DND-41 (cell line): ENCODE data around the gene SUMF1.

Experiments used
- ATAC-seq: fragments of 200-7000 bp; cut with Tn5 transposase; 3 replicates; pipeline ENCODE4 v1.9.1; 2021; ENCODE audit warnings: low read depth; ENCODE audit not compliant: insufficient read depth
- DNase-seq: peaks from one replicate; pipeline ENCODE4 v3.0.0-alpha.2; 2020
- H2AFZ ChIP-seq: 2 replicates; pipeline ENCODE4 v1.6.0; 2012; ENCODE audit warnings: low read depth, low read length
- H3K27ac ChIP-seq: 2 replicates; pipeline ENCODE4 v1.5.1; 2012; ENCODE audit warnings: low read length, inconsistent platforms
- H3K27me3 ChIP-seq: fragments of 200-600 bp; sonication (generic); 2 replicates; pipeline ENCODE4 v1.6.0; 2012; ENCODE audit warnings: low read length, mild to moderate bottlenecking, inconsistent platforms; ENCODE audit not compliant: insufficient read depth, poor library complexity
- H3K36me3 ChIP-seq: 2 replicates; pipeline ENCODE4 v1.5.1; 2012; ENCODE audit warnings: low read length, inconsistent platforms; ENCODE audit not compliant: insufficient read depth
- H3K4me1 ChIP-seq: 2 replicates; pipeline ENCODE4 v1.5.1; 2012; ENCODE audit warnings: mild to moderate bottlenecking, low read length; ENCODE audit not compliant: insufficient read depth
- H3K4me2 ChIP-seq: 2 replicates; pipeline ENCODE4 v1.6.0; 2012; ENCODE audit warnings: mild to moderate bottlenecking, moderate library complexity, low read length, inconsistent platforms; ENCODE audit not compliant: insufficient read depth
- H3K4me3 ChIP-seq, 2 experiments: fragments of 200-600 bp in 1 of 2; shearing (Covaris generic) in 1 of 2; 2 replicates each; pipeline ENCODE4 v1.5.1; 2012 to 2016; ENCODE audit warnings: inconsistent platforms in 2 of 2, low read length in 2 of 2, mild to moderate bottlenecking in 2 of 2, low read depth in 1 of 2, moderate library complexity in 1 of 2
- H3K79me2 ChIP-seq: 2 replicates; pipeline ENCODE4 v1.6.0; 2012; ENCODE audit warnings: low read length, inconsistent platforms; ENCODE audit not compliant: insufficient read depth
- H3K9ac ChIP-seq: 2 replicates; pipeline ENCODE4 v1.6.0; 2012; ENCODE audit warnings: low read depth, mild to moderate bottlenecking, inconsistent platforms, low read length, moderate library complexity
- H3K9me3 ChIP-seq: 2 replicates; pipeline ENCODE4 v1.5.1; 2012; ENCODE audit warnings: low read length, moderate library complexity, mild to moderate bottlenecking, inconsistent platforms; ENCODE audit not compliant: insufficient read depth, severe bottlenecking
- H4K20me1 ChIP-seq: 2 replicates; pipeline ENCODE4 v1.6.0; 2012; ENCODE audit warnings: low read length; ENCODE audit not compliant: insufficient read depth
- EZH2 ChIP-seq: IDR thresholded peaks from 3 replicates; pipeline ENCODE4 v1.6.1; 2012; ENCODE audit warnings: borderline replicate concordance, low read depth, mild to moderate bottlenecking, moderate library complexity, low read length, inconsistent platforms; ENCODE audit not compliant: severe bottlenecking
- TF ChIP-seq, protein P1 (sequence below): IDR thresholded peaks from 2 replicates; pipeline ENCODE4 v1.5.1; 2012; ENCODE audit warnings: borderline replicate concordance, low read length, moderate library complexity, mild to moderate bottlenecking; ENCODE audit not compliant: poor library complexity, severe bottlenecking; ENCODE audit errors: extremely low read depth

The SUMF1 gene

DNA sequence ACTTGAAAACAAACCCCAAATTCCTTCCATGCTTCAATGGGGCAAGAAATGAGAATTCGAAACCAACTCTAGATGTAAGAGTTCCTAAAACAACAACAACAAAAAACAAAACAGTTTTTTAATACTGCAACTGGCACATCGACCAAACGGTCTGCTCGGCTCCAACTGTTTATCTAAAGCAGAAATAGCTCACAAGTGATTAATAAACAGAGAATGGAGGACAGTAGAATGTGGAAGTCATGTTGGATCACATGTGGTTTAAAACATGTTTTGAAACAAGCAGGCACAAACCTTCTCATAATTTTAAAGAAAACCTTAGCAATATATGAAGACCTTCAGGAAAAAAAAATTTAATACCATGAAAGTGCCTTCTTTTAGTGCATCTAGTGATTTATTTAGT is 108.8 kb downstream of the SUMF1 start:
- H3K4me3 ChIP-seq, result no peak overlapping the region
- H3K27me3 ChIP-seq, result no peaks in the 10 kb centered on the region
- TF ChIP-seq EZH2, result no peak
- TF ChIP-seq, protein P1, sequence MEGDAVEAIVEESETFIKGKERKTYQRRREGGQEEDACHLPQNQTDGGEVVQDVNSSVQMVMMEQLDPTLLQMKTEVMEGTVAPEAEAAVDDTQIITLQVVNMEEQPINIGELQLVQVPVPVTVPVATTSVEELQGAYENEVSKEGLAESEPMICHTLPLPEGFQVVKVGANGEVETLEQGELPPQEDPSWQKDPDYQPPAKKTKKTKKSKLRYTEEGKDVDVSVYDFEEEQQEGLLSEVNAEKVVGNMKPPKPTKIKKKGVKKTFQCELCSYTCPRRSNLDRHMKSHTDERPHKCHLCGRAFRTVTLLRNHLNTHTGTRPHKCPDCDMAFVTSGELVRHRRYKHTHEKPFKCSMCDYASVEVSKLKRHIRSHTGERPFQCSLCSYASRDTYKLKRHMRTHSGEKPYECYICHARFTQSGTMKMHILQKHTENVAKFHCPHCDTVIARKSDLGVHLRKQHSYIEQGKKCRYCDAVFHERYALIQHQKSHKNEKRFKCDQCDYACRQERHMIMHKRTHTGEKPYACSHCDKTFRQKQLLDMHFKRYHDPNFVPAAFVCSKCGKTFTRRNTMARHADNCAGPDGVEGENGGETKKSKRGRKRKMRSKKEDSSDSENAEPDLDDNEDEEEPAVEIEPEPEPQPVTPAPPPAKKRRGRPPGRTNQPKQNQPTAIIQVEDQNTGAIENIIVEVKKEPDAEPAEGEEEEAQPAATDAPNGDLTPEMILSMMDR, result no peak
- H3K4me1 ChIP-seq, result no peaks in the 10 kb centered on the region
- no peak overlapping the region for H3K9ac ChIP-seq
- H3K27ac ChIP-seq, result no peak overlapping the region
- H4K20me1 ChIP-seq, result no peaks in the 10 kb centered on the region
- H3K36me3 ChIP-seq, result no peaks in the 10 kb centered on the region; the same call in 1 of the 2 replicates
- ATAC-seq (no peak), DNase-seq (no peak)
- H3K79me2 ChIP-seq, result no peaks in the 10 kb centered on the region
- H3K4me2 ChIP-seq, result no peak overlapping the region
- H2AFZ ChIP-seq, result no peak overlapping the region
- H3K9me3 ChIP-seq, result no peaks in the 10 kb centered on the region

DNA sequence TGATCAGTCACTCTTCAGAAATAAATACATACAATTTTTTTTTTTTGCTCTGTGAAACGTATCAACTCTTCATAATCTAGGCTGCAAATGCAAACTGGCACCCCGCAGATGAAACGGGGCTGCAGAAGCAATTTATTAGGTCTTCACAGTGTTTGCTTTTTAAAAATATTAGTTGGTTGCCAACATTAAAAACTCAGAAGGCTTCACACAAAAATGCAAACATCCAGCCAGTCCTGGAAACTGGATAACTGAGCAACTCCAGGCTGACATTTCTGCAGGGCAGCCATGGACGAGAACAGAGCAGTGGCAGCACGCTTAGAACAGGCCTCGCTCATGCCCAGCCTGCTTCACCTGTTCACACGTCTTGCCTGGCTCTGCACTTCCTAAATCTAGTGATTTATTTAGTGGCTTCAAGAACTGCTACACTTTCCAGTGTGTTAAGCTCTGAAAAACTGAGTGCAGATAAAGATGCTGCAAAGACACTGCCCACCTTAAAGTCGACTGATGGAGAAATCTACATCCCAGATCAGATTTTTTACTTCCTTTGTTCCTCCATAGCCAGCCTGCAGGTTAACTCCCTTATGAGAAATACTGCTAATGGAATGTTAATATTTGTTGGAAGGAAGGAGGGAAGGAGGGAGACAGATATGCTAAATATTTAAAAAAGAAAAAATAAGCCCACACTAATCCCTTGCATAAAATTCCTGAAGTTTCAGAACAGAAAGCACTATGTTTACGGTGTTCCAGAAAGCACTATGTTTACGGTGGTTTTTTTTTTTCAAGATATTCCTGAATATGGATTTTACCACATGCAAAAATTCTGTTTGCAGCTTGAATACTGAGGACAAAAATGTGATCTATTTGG is 110.3 kb downstream of the SUMF1 start:
- H3K4me2 ChIP-seq, result no peak overlapping the region
- no peaks in the 10 kb centered on the region for H3K79me2 ChIP-seq
- no peak overlapping the region for H3K4me3 ChIP-seq
- no peak for TF ChIP-seq EZH2
- TF ChIP-seq, protein P1, result no peak
- no peaks in the 10 kb centered on the region for H3K27me3 ChIP-seq
- DNase-seq (no peak), ATAC-seq (no peak)
- no peaks in the 10 kb centered on the region for H3K4me1 ChIP-seq
- no peak overlapping the region for H2AFZ ChIP-seq
- H3K9ac ChIP-seq, result no peak overlapping the region
- H3K9me3 ChIP-seq, result no peaks in the 10 kb centered on the region
- H4K20me1 ChIP-seq, result no peaks in the 10 kb centered on the region
- H3K36me3 ChIP-seq, result no peaks in the 10 kb centered on the region; the same call in 1 of the 2 replicates
- H3K27ac ChIP-seq, result no peak overlapping the region

DNA sequence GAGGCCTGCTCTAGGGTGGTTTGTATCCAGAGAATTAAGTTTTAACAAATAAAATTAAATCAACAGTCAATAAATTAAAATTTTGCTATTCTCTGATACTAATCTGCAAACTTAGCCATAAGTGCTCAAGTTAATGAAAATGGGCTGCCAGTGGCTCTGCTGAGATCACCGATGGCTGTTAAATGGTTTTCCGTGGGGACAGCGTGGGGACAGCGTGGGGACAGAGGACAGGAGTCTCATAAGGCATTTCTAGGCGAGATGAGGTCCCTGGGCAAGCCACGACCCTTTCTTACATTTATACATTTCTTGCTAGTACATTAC is 110.9 kb downstream of the SUMF1 start:
- Histone ChIP-seq H3K4me2 (no peak overlapping the region), H3K9me3 (no peaks in the 10 kb centered on the region), H3K79me2 (no peaks in the 10 kb centered on the region), H3K27me3 (no peaks in the 10 kb centered on the region), H4K20me1 (no peaks in the 10 kb centered on the region), H3K9ac (no peak overlapping the region), H3K27ac (no peak overlapping the region), H3K4me3 (no peak overlapping the region), H3K36me3 (no peaks in the 10 kb centered on the region), H2AFZ (no peak overlapping the region), H3K4me1 (no peaks in the 10 kb centered on the region)
- TF ChIP-seq EZH2, result no peak
- TF ChIP-seq, protein P1, result no peak
- no peak for ATAC-seq
- DNase-seq, result no peak
